HEK293 (cell line): Measurements from ENCODE around the gene MPV17L2.

Source experiments
- BCL6B ChIP-seq: fragments of 450-650 bp; formaldehyde crosslinking; IDR thresholded peaks from 2 replicates; pipeline ENCODE4 v1.5.1; 2017; ENCODE audit warnings: missing biosample characterization, missing genetic modification characterization
- FEZF1 ChIP-seq: fragments of 450-650 bp; formaldehyde crosslinking; IDR thresholded peaks from 2 replicates; pipeline ENCODE4 v1.5.1; 2016; ENCODE audit warnings: missing biosample characterization, missing genetic modification characterization
- GFI1B ChIP-seq: fragments of 450-650 bp; formaldehyde crosslinking; IDR thresholded peaks from 2 replicates; pipeline ENCODE4 v1.5.1; 2016; ENCODE audit warnings: missing biosample characterization, missing genetic modification characterization
- PRDM6 ChIP-seq: fragments of 450-650 bp; formaldehyde crosslinking; IDR thresholded peaks from 2 replicates; pipeline ENCODE4 v1.5.1; 2017; ENCODE audit warnings: missing biosample characterization, missing genetic modification characterization
- SCRT1 ChIP-seq: fragments of 450-650 bp; formaldehyde crosslinking; IDR thresholded peaks from 2 replicates; pipeline ENCODE4 v1.5.1; 2016; ENCODE audit warnings: missing biosample characterization, missing genetic modification characterization, borderline replicate concordance
- SP3 ChIP-seq: fragments of 450-650 bp; formaldehyde crosslinking; IDR thresholded peaks from 2 replicates; pipeline ENCODE4 v1.5.1; 2016; ENCODE audit warnings: missing biosample characterization, missing genetic modification characterization
- YY1 ChIP-seq: fragments of 450-650 bp; formaldehyde crosslinking; IDR thresholded peaks from 2 replicates; pipeline ENCODE4 v1.5.1; 2018; ENCODE audit warnings: missing biosample characterization, missing genetic modification characterization
- ZBTB11 ChIP-seq: fragments of 450-650 bp; formaldehyde crosslinking; conservative IDR thresholded peaks from 2 replicates; pipeline ENCODE4 v1.5.1; 2016; ENCODE audit warnings: low read depth, missing biosample characterization, missing genetic modification characterization
- ZBTB21 ChIP-seq: fragments of 450-650 bp; formaldehyde crosslinking; IDR thresholded peaks from 2 replicates; pipeline ENCODE4 v1.5.1; 2017; ENCODE audit warnings: missing biosample characterization, missing genetic modification characterization
- ZBTB26 ChIP-seq: fragments of 450-650 bp; formaldehyde crosslinking; optimal IDR thresholded peaks from 2 replicates; pipeline ENCODE3; 2016; ENCODE audit warnings: missing biosample characterization, mild to moderate bottlenecking, missing genetic modification characterization
- ZNF121 ChIP-seq: fragments of 450-650 bp; formaldehyde crosslinking; IDR thresholded peaks from 2 replicates; pipeline ENCODE4 v1.5.1; 2016; ENCODE audit warnings: missing biosample characterization, missing genetic modification characterization
- ZNF155 ChIP-seq: fragments of 450-650 bp; formaldehyde crosslinking; IDR thresholded peaks from 2 replicates; pipeline ENCODE4 v1.5.1; 2016; ENCODE audit warnings: missing biosample characterization, missing genetic modification characterization
- ZNF211 ChIP-seq: fragments of 450-650 bp; formaldehyde crosslinking; IDR thresholded peaks from 2 replicates; pipeline ENCODE4 v1.5.1; 2016; ENCODE audit warnings: low read depth, missing biosample characterization, missing genetic modification characterization
- ZNF280C ChIP-seq: fragments of 450-650 bp; formaldehyde crosslinking; IDR thresholded peaks from 2 replicates; pipeline ENCODE4 v1.5.1; 2016; ENCODE audit warnings: missing biosample characterization, missing genetic modification characterization
- ZNF335 ChIP-seq: fragments of 450-650 bp; formaldehyde crosslinking; conservative IDR thresholded peaks from 2 replicates; pipeline ENCODE4 v1.5.1; 2016; ENCODE audit warnings: missing biosample characterization, missing genetic modification characterization
- ZNF362 ChIP-seq: fragments of 450-650 bp; formaldehyde crosslinking; IDR thresholded peaks from 2 replicates; pipeline ENCODE4 v1.5.1; 2016; ENCODE audit warnings: missing biosample characterization, missing genetic modification characterization
- ZNF433 ChIP-seq: fragments of 450-650 bp; formaldehyde crosslinking; IDR thresholded peaks from 2 replicates; pipeline ENCODE4 v1.5.1; 2016; ENCODE audit warnings: missing biosample characterization, missing genetic modification characterization, low read depth
- ZNF449 ChIP-seq: fragments of 450-650 bp; formaldehyde crosslinking; IDR thresholded peaks from 2 replicates; pipeline ENCODE4 v1.5.1; 2017; ENCODE audit warnings: missing biosample characterization, mild to moderate bottlenecking, missing genetic modification characterization, moderate library complexity
- ZNF48 ChIP-seq: fragments of 450-650 bp; formaldehyde crosslinking; IDR thresholded peaks from 2 replicates; pipeline ENCODE4 v1.5.1; 2016; ENCODE audit warnings: missing biosample characterization, missing genetic modification characterization
- ZNF501 ChIP-seq: fragments of 450-650 bp; formaldehyde crosslinking; IDR thresholded peaks from 2 replicates; pipeline ENCODE4 v1.5.1; 2016; ENCODE audit warnings: missing biosample characterization, missing genetic modification characterization
- ZNF510 ChIP-seq: fragments of 450-650 bp; formaldehyde crosslinking; IDR thresholded peaks from 2 replicates; pipeline ENCODE4 v1.5.1; 2018; ENCODE audit warnings: mild to moderate bottlenecking, missing genetic modification characterization, missing biosample characterization; ENCODE audit not compliant: insufficient replicate concordance
- ZNF549 ChIP-seq: fragments of 450-650 bp; IDR thresholded peaks from 2 replicates; pipeline ENCODE4 v1.5.1; 2018; ENCODE audit warnings: missing biosample characterization, missing genetic modification characterization, mild to moderate bottlenecking, inconsistent platforms, moderate library complexity
- ZNF596 ChIP-seq: fragments of 450-650 bp; IDR thresholded peaks from 2 replicates; pipeline ENCODE4 v1.5.0; 2018; ENCODE audit warnings: missing biosample characterization, mild to moderate bottlenecking, missing genetic modification characterization, moderate library complexity
- ZNF600 ChIP-seq: fragments of 450-650 bp; formaldehyde crosslinking; IDR thresholded peaks from 2 replicates; pipeline ENCODE4 v1.5.1; 2016; ENCODE audit warnings: missing biosample characterization, missing genetic modification characterization
- ZNF645 ChIP-seq: fragments of 450-650 bp; formaldehyde crosslinking; IDR thresholded peaks from 2 replicates; pipeline ENCODE4; 2016; ENCODE audit warnings: missing biosample characterization, missing genetic modification characterization

MPV17L2 gene

GRCh38 chr19:18223860-18224524 lies 31.0 kb downstream of the MPV17L2 start (continued):
- no peak for TF ChIP-seq ZNF280C (tag by site-specific recombination)
- peak; percentile 75; the same call in 1 of the 2 replicates for TF ChIP-seq ZNF335
- no peak for TF ChIP-seq ZNF121 (tag by site-specific recombination)
- no peak for TF ChIP-seq ZNF211 (tag by site-specific recombination)
- peak; percentile 25 for TF ChIP-seq ZBTB26 (tag by site-specific recombination)
- no peak for TF ChIP-seq ZNF48 (tag by site-specific recombination)
- TF ChIP-seq ZNF155 (tag by site-specific recombination) = no peak
- no peak for TF ChIP-seq GFI1B (tag by site-specific recombination)
- TF ChIP-seq ZNF596 (tag by site-specific recombination) = peak; percentile 38; the same call in 1 of the 2 replicates
- no peak for TF ChIP-seq PRDM6 (tag by site-specific recombination)
- no peak for TF ChIP-seq ZNF362 (tag by site-specific recombination)
- no peak; the same call in 1 of the 2 replicates for TF ChIP-seq SCRT1
- no peak for TF ChIP-seq ZNF510 (tag by site-specific recombination)
- no peak for TF ChIP-seq ZNF433 (tag by site-specific recombination)
- no peak for TF ChIP-seq YY1 (tag by site-specific recombination)
- TF ChIP-seq ZNF600 (tag by site-specific recombination) = peak; percentile 55; the same call in 1 of the 2 replicates
- no peak for TF ChIP-seq BCL6B
- peak; percentile 95 for TF ChIP-seq SP3 (tag by site-specific recombination)
- no peak for TF ChIP-seq ZNF549 (tag by site-specific recombination)
- no peak for TF ChIP-seq FEZF1 (tag by site-specific recombination)
- no peak for TF ChIP-seq ZBTB21 (tag by site-specific recombination)
- no peak for TF ChIP-seq ZNF449 (tag by site-specific recombination)
- TF ChIP-seq ZBTB11 (tag by site-specific recombination) = peak; percentile 95
- peak; percentile 47; the same call in 1 of the 2 replicates for TF ChIP-seq ZNF501 (tag by site-specific recombination)
- TF ChIP-seq ZNF645 (tag by site-specific recombination) = no peak
